ENCODE measurements around the gene TMEM260. TPM values are rescaled to one million over a fixed set of nuclear protein-coding genes. Genes with fewer than 3 reads are reported as not detected.
A peak's percentile ranks its signal among the peaks of the same experiment; 100 is the strongest.
"Not testable (repeated sequence)": the region's sequence is repeated elsewhere in the genome, so short reads cannot be mapped to it uniquely, and the experiment has no call there.

TMEM260 gene
- total RNA-seq, 1 donor, result 11.4 TPM

DNA sequence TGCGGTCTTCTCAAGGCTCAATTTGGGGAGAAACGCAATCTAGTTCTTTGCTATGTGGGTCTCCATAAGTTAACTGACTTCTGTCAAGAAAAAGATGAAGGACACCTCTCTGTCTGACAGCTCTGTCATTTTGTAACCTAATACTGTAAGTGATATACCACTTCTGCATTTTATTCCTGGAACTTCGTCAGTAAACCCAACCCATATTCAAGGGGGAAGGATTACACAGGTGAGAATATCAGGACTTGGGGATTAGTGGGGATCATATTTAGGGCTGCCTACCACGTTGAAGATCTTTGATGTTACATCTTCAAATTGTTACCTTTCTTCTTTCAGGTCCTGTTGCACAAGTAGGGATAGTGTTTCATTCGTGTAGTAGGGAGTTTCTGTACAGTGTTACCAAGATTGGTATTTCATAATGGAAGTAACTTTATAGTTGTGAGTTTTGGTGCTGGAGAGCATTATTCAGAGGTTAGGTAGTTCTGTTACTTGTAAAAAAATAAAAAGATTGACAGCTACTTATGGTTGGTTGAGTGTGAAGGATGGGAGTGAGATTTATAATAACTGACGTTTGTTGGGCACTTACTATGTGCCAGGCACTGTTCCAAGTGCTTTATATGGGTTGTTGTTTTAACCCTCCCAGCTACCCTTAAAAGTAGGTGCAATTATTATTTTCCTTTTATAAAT is 1.6 kb downstream of the TMEM260 start:
- no peaks in the 10 kb centered on the region for H3K9me3 ChIP-seq (ENCODE audit: low read depth, low read length)
- no peaks in the 10 kb centered on the region for H3K27me3 ChIP-seq (ENCODE audit: insufficient read depth, low read length)
- peak overlapping the region; percentile 94 for H3K4me3 ChIP-seq (ENCODE audit: low read length)
- H3K4me1 ChIP-seq (ENCODE audit: insufficient read depth, low read length), result peaks cover 25% of the 10 kb centered on the region

GRCh38 chr14:56585461-56586084 is 6.0 kb downstream of the TMEM260 start:
- H3K4me3 ChIP-seq (ENCODE audit: low read length), result no peak overlapping the region
- H3K27me3 ChIP-seq (ENCODE audit: insufficient read depth, low read length), result no peaks in the 10 kb centered on the region
- no peaks in the 10 kb centered on the region for H3K9me3 ChIP-seq (ENCODE audit: low read depth, low read length)
- peaks cover 21% of the 10 kb centered on the region for H3K4me1 ChIP-seq (ENCODE audit: insufficient read depth, low read length)

DNA sequence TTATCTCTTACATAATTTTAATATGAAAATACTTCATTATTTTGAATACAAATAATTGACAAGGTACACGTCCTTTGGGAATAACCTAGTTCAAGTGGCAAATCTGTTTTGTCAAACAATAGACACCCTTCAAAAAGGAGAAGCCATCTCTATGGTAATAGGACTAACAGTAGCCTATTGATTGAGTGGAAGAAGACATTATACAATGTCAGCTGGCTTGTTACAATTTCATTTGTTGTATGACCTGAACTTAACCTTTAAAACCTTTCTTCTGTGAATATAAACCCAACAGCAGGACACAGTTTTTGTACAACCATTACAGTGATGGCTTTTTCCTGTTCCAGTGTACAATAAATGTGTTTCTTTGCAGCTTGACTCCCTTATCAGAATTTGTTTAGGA is 8.1 kb downstream of the TMEM260 start:
- Histone ChIP-seq H3K4me3 (ENCODE audit: low read length) (no peak overlapping the region), H3K4me1 (ENCODE audit: insufficient read depth, low read length) (peaks cover 7% of the 10 kb centered on the region), H3K9me3 (ENCODE audit: low read depth, low read length) (no peaks in the 10 kb centered on the region), H3K27me3 (ENCODE audit: insufficient read depth, low read length) (no peaks in the 10 kb centered on the region)

DNA sequence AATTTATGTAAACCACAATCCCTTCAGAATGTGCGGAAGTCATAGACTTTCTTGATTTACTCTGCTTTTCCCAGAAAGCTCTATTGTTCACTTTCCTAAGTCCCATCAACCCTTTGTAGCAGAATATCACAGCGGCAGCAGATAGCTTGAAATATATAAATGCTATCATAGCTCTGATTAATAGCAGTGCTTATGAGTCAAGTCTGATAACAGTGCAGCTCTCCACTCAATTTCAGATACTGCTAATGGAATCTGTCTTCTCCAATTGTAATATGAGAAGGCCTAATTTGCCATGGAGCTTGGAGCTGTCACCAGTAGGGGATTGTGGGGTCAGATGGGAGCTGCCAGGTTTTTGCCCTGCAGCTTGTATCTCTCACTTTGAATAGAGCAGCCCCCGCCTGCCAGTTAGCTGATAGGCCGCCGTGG is 10.9 kb downstream of the TMEM260 start:
- Histone ChIP-seq H3K4me1 (ENCODE audit: insufficient read depth, low read length) (no peaks in the 10 kb centered on the region), H3K27me3 (ENCODE audit: insufficient read depth, low read length) (no peaks in the 10 kb centered on the region), H3K4me3 (ENCODE audit: low read length) (no peak overlapping the region), H3K9me3 (ENCODE audit: low read depth, low read length) (no peaks in the 10 kb centered on the region)

GRCh38 chr14:56592746-56593544 is 13.3 kb downstream of the TMEM260 start:
- H3K4me1 ChIP-seq (ENCODE audit: insufficient read depth, low read length), result no peaks in the 10 kb centered on the region
- H3K4me3 ChIP-seq (ENCODE audit: low read length), result no peak overlapping the region
- H3K27me3 ChIP-seq (ENCODE audit: insufficient read depth, low read length), result no peaks in the 10 kb centered on the region
- H3K9me3 ChIP-seq (ENCODE audit: low read depth, low read length), result no peaks in the 10 kb centered on the region

GRCh38 chr14:56594428-56594827 is 14.8 kb downstream of the TMEM260 start:
- Histone ChIP-seq H3K4me3 (ENCODE audit: low read length) (no peak overlapping the region), H3K4me1 (ENCODE audit: insufficient read depth, low read length) (no peaks in the 10 kb centered on the region), H3K9me3 (ENCODE audit: low read depth, low read length) (no peaks in the 10 kb centered on the region), H3K27me3 (ENCODE audit: insufficient read depth, low read length) (no peaks in the 10 kb centered on the region)

DNA sequence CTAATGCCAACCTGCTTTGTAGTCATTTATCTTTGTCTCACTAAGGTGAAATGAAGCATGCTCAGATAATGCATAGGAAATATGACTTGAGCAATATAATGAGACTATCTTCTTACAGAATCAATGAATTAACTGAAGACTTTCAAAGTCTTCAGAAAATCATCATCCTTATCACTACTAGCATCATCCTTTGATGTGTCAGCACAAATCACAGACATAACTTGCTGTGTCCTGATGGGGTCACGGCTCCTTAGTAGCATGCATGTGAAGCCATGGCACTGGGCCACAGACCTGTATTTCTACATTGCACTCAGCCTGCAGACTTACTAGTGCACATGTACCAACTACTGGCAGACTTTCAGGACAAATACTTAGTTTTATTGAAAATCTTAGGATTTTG is 18.9 kb downstream of the TMEM260 start:
- Histone ChIP-seq H3K4me1 (ENCODE audit: insufficient read depth, low read length) (no peaks in the 10 kb centered on the region), H3K9me3 (ENCODE audit: low read depth, low read length) (no peaks in the 10 kb centered on the region), H3K4me3 (ENCODE audit: low read length) (no peak overlapping the region), H3K27me3 (ENCODE audit: insufficient read depth, low read length) (no peaks in the 10 kb centered on the region)

DNA sequence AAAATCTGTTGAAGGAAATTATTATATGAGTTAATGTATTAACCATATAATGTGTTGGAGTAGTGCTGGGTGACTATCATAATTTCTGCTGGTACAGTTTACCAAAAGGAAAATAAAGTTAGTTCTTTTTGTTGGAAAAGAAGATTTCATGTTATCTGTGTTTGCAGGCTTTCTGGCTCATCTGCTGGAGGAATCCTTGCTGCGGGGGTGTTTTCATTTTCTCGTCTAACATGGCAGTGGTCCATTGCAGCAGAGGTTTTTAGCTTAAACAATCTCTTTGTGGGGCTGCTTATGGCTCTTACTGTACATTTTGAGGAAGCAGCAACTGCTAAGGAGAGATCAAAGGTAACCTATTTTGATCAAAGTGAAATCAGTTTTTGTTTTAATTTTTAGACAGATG is 24.1 kb downstream of the TMEM260 start:
- no peaks in the 10 kb centered on the region for H3K27me3 ChIP-seq (ENCODE audit: insufficient read depth, low read length)
- H3K9me3 ChIP-seq (ENCODE audit: low read depth, low read length), result no peaks in the 10 kb centered on the region
- H3K4me1 ChIP-seq (ENCODE audit: insufficient read depth, low read length), result no peaks in the 10 kb centered on the region
- no peak overlapping the region for H3K4me3 ChIP-seq (ENCODE audit: low read length)

DNA sequence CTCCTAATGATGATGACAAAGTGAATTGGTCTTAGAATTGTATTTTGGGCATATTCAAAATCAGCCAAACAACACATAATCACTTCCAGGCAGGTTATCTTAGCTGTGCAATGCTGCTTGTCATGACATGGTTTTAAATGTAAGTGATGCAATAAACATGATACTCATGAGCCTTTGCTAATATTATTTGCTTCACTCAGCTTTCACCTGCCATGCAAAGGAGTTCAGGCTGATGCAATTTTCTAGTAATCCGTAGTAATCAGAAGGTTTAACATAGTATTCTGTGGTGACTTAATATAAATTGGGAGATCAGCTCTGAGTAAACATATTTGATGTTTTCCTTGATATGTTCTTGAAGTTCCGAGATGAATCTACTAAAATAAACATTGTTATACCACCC is 29.1 kb downstream of the TMEM260 start:
- Histone ChIP-seq H3K4me3 (ENCODE audit: low read length) (no peak overlapping the region), H3K9me3 (ENCODE audit: low read depth, low read length) (no peaks in the 10 kb centered on the region), H3K27me3 (ENCODE audit: insufficient read depth, low read length) (no peaks in the 10 kb centered on the region), H3K4me1 (ENCODE audit: insufficient read depth, low read length) (no peaks in the 10 kb centered on the region)

DNA sequence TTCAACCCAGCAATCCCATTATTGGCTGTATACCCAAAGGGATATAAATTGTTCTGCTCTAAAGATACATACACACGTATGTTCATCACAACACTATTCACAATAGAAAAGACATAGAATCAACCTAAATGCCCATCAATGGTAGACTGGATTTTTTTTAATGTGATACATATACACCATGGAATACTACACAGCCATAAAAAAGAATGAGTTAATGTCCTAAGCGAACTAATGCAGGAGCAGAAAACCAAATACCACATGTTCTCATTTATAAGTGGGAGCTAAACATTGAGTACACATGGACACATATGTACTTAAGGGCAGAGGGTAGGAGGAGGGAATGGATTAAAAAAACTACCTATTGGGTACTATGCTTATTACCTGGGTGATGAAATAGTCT is 32.1 kb downstream of the TMEM260 start:
- not testable (repeated sequence) for H3K4me3 ChIP-seq (ENCODE audit: low read length); H3K9me3 ChIP-seq (ENCODE audit: low read depth, low read length); H3K4me1 ChIP-seq (ENCODE audit: insufficient read depth, low read length); H3K27me3 ChIP-seq (ENCODE audit: insufficient read depth, low read length)

DNA sequence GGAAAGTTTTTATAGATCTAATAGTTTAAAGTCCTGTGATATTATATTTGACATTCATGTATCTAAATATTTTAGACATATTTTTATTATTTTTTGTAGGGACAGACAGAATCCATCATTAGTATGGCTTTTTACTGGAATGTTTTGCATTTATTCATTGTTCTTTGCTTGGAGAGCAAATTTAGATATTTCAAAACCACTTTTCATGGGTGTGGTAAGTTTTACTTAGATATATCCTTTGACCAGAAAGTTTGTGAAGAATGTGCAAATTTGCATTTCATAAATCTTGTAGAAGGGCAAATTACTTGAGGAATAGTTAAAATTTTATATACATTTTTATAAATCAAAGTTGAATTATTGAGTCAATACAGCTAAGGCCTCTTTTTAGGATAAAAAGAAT is 37.5 kb downstream of the TMEM260 start:
- Histone ChIP-seq H3K4me1 (ENCODE audit: insufficient read depth, low read length) (no peaks in the 10 kb centered on the region), H3K27me3 (ENCODE audit: insufficient read depth, low read length) (no peaks in the 10 kb centered on the region)

DNA sequence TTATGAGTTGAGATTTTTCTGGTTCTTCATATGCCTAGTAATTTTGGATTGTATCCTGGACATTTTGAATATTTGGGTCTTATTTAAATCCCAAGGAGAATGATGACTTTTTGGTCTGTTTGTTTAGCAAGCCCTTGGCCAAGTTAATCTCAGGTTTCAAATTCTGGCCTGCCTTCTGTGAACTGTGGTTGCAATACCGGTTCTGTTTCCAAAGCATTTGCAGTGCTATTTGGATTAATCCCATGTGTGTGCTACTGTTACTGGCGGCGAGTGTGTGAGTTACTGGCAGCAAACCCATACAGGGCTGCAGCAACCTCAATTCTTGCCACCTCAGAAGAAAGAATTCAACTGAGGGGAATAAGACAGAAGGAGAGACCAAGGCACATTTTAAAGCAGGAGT is 51.1 kb downstream of the TMEM260 start:
- Histone ChIP-seq H3K9me3 (ENCODE audit: low read depth, low read length) (peaks cover 18% of the 10 kb centered on the region), H3K4me1 (ENCODE audit: insufficient read depth, low read length) (no peaks in the 10 kb centered on the region), H3K27me3 (ENCODE audit: insufficient read depth, low read length) (no peaks in the 10 kb centered on the region), H3K4me3 (ENCODE audit: low read length) (no peak overlapping the region)

More for the DNA sequence above, 37.5 kb downstream of the TMEM260 start:
- Histone ChIP-seq H3K9me3 (ENCODE audit: low read depth, low read length) (no peaks in the 10 kb centered on the region), H3K4me3 (ENCODE audit: low read length) (no peak overlapping the region)

GRCh38 chr14:56632195-56632594 is 52.6 kb downstream of the TMEM260 start:
- H3K4me3 ChIP-seq (ENCODE audit: low read length), result no peak overlapping the region
- no peaks in the 10 kb centered on the region for H3K27me3 ChIP-seq (ENCODE audit: insufficient read depth, low read length)
- no peaks in the 10 kb centered on the region for H3K4me1 ChIP-seq (ENCODE audit: insufficient read depth, low read length)
- peaks cover 18% of the 10 kb centered on the region for H3K9me3 ChIP-seq (ENCODE audit: low read depth, low read length)

- H3K27me3 ChIP-seq (ENCODE audit: insufficient read depth, low read length), result no peaks in the 10 kb centered on the region
- H3K9me3 ChIP-seq (ENCODE audit: low read depth, low read length), result peaks cover 18% of the 10 kb centered on the region
- no peaks in the 10 kb centered on the region for H3K4me1 ChIP-seq (ENCODE audit: insufficient read depth, low read length)
- H3K4me3 ChIP-seq (ENCODE audit: low read length), result no peak overlapping the region
Measured at GRCh38 chr14:56633544-56633943, 53.9 kb downstream of the TMEM260 start.

DNA sequence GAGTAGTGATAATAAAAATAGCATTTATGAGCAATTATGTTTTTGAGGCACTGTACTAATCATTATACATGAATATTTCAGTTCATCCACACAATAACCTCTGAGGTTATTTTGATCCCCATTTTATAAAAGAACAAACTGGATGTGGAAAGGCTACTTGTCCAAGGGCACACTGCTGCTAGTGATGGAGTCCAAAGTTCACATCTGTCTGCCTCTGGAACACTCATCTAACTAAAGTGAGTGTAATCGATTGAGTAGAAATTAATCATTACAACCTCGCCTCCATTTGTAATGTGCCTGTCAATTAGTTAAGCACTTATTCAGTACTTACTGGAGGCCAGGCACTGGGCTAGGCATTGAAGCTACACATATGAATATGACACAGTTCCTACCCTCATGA is 55.4 kb downstream of the TMEM260 start:
- Histone ChIP-seq H3K4me3 (ENCODE audit: low read length) (no peak overlapping the region), H3K27me3 (ENCODE audit: insufficient read depth, low read length) (no peaks in the 10 kb centered on the region), H3K4me1 (ENCODE audit: insufficient read depth, low read length) (no peaks in the 10 kb centered on the region), H3K9me3 (ENCODE audit: low read depth, low read length) (peaks cover 8% of the 10 kb centered on the region)

Measured in mononuclear cell (primary cell).